T47D (cell line): ENCODE results near the gene BMPR2.
"Not testable (repeated sequence)": the region's sequence is repeated elsewhere in the genome, so short reads cannot be mapped to it uniquely, and the experiment has no call there.

Experiments
- DNase-seq, 2 experiments: peaks; one replicate each; pipeline versions ENCODE4 v3.0.0 to v3.0.0-alpha.2; 2011 to 2012; ENCODE audit warnings: low read depth in 1 of 2, low spot score in 1 of 2
- JUND ChIP-seq: IDR thresholded peaks from 2 replicates; pipeline ENCODE4 v1.6.1; 2012; ENCODE audit warnings: low read depth
- in situ Hi-C: cut with HindIII; loops from 2 replicates; pipeline ENCODE4 v1.10.0; 2016; ENCODE audit warnings: low sequenced_read_pairs, low pct_unique_long_range_greater_than_20kb

The BMPR2 gene

GRCh38 chr2:202375609-202376408, at the start of gene BMPR2:
Gene BMPR2, plus strand, starts transcription at chr2:202376327. Its CDS starts 1,148 bp downstream, at chr2:202377475.
- in situ Hi-C loops: no loop called here
- peak in 1 of 2 experiments; percentile 88 for DNase-seq
- TF ChIP-seq JUND: no peak

- in situ Hi-C loops: no loop called here
- no peak for TF ChIP-seq JUND
- no peak for DNase-seq
These were observed 48.3 kb upstream of the BMPR2 start for GRCh38 chr2:202327858-202328257.

GRCh38 chr2:202335791-202336467, 40.2 kb upstream of the BMPR2 start:
- DNase-seq: no peak
- no peak for TF ChIP-seq JUND
- in situ Hi-C loops: no loop called here

- DNase-seq: no peak
- in situ Hi-C loops: no loop called here
- no peak for TF ChIP-seq JUND
These were observed 39.0 kb upstream of the BMPR2 start for GRCh38 chr2:202337151-202337550.

GRCh38 chr2:202337706-202338346, 38.3 kb upstream of the BMPR2 start:
- no peak for DNase-seq
- TF ChIP-seq JUND: no peak
- in situ Hi-C loops: no loop called here

- in situ Hi-C loops: no loop called here
- peak in 1 of 2 experiments; percentile 78 for DNase-seq
- TF ChIP-seq JUND: 0 out of 2 replicates have a peak, but pooled peaks have one; percentile 21
These were observed 36.9 kb upstream of the BMPR2 start for GRCh38 chr2:202339071-202339870.

GRCh38 chr2:202344178-202344577, 31.9 kb upstream of the BMPR2 start:
- TF ChIP-seq JUND: no peak
- in situ Hi-C loops: no loop called here
- DNase-seq: no peak

GRCh38 chr2:202346180-202346579, 29.9 kb upstream of the BMPR2 start:
- in situ Hi-C loops: no loop called here
- no peak for DNase-seq
- no peak for TF ChIP-seq JUND

- TF ChIP-seq JUND: no peak
- peak in 1 of 2 experiments; percentile 7 for DNase-seq
- in situ Hi-C loops: no loop called here
These were observed 22.7 kb upstream of the BMPR2 start for GRCh38 chr2:202353430-202353829.

GRCh38 chr2:202355993-202356505, 20.1 kb upstream of the BMPR2 start:
- no peak for TF ChIP-seq JUND
- no peak for DNase-seq
- in situ Hi-C loops: no loop called here

GRCh38 chr2:202358924-202359323, 17.2 kb upstream of the BMPR2 start:
- in situ Hi-C loops, DNase-seq: not testable (repeated sequence)

GRCh38 chr2:202360646-202361045, 15.5 kb upstream of the BMPR2 start:
- DNase-seq: no peak
- in situ Hi-C loops: no loop called here

More at GRCh38 chr2:202360646-202361045, 15.5 kb upstream of the BMPR2 start:
- no peak for TF ChIP-seq JUND
